ENCODE measurements around the gene PLCL1. TPM values are rescaled to one million over a fixed set of nuclear protein-coding genes. Genes with fewer than 3 reads are reported as not detected.

PLCL1 gene
- total RNA-seq, 3 donors from 2014 or later = 6.6 to 11.3 (median 11.1) TPM

DNA sequence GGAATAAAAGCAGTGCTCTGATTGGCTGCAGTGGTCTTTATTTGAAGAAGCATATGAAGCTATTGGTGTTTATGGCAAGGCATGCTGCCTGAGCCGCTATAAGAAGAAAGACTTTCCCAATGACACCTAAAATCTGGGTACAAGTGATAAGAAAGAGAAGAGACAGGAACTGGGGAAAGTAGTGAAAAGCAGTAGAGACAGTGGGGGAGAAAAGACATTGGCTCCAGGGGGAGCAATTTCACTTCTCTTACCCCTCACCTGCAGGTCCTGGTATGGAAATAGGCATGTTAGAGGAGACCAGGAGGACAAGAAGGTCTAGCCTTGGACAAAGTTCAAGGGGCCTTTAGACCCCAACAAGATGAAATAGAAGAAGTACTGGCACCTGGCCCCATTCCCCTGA lies 47.1 kb downstream of the PLCL1 start:
- intact Hi-C loops (cut with DNase I; ENCODE audit: low total_unique reads) = no loop called here
- Histone ChIP-seq H3K27me3 (no peaks in the 10 kb centered on the region), H3K36me3 (no peaks in the 10 kb centered on the region), H3K27ac (no peak overlapping the region), H3K9me3 (no peaks in the 10 kb centered on the region), H3K4me3 (no peak overlapping the region), H3K4me1 (peaks cover 0 to 3% of the 10 kb centered on the region in 2 donors)
- TF ChIP-seq, protein P1, sequence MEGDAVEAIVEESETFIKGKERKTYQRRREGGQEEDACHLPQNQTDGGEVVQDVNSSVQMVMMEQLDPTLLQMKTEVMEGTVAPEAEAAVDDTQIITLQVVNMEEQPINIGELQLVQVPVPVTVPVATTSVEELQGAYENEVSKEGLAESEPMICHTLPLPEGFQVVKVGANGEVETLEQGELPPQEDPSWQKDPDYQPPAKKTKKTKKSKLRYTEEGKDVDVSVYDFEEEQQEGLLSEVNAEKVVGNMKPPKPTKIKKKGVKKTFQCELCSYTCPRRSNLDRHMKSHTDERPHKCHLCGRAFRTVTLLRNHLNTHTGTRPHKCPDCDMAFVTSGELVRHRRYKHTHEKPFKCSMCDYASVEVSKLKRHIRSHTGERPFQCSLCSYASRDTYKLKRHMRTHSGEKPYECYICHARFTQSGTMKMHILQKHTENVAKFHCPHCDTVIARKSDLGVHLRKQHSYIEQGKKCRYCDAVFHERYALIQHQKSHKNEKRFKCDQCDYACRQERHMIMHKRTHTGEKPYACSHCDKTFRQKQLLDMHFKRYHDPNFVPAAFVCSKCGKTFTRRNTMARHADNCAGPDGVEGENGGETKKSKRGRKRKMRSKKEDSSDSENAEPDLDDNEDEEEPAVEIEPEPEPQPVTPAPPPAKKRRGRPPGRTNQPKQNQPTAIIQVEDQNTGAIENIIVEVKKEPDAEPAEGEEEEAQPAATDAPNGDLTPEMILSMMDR (IDR thresholded peaks at IDR 0.05) = no peak
- DNase-seq (ENCODE audit: low spot score in 2 of 2) = no peak

- TF ChIP-seq, protein P1 (IDR thresholded peaks at IDR 0.05) = no peak
- no peak for TF ChIP-seq POLR2A (IDR thresholded peaks at IDR 0.05)
- TF ChIP-seq POLR2AphosphoS5 (IDR thresholded peaks at IDR 0.05) = no peak
- Histone ChIP-seq H3K27ac (no peak overlapping the region), H3K9me3 (no peaks in the 10 kb centered on the region), H3K4me1 (no peaks in the 10 kb centered on the region), H3K36me3 (no peaks in the 10 kb centered on the region), H3K4me3 (no peak overlapping the region), H3K27me3 (no peaks in the 10 kb centered on the region)
- no peak for DNase-seq (ENCODE audit: low spot score in 2 of 2)
- intact Hi-C loops (cut with DNase I; ENCODE audit: low total_unique reads) = no loop called here
Measured at GRCh38 chr2:197852108-197852507, 47.7 kb downstream of the PLCL1 start.

GRCh38 chr2:197853549-197853948 lies 49.2 kb downstream of the PLCL1 start:
- H3K27ac ChIP-seq = no peak overlapping the region
- H3K27me3 ChIP-seq = no peaks in the 10 kb centered on the region
- no peaks in the 10 kb centered on the region for H3K36me3 ChIP-seq
- H3K9me3 ChIP-seq = peaks cover 0 to under 1% of the 10 kb centered on the region in 2 donors
- no peaks in the 10 kb centered on the region for H3K4me1 ChIP-seq
- intact Hi-C loops (cut with DNase I; ENCODE audit: low total_unique reads) = no loop called here
- TF ChIP-seq POLR2A (IDR thresholded peaks at IDR 0.05) = no peak
- no peak for TF ChIP-seq POLR2AphosphoS5 (IDR thresholded peaks at IDR 0.05)
- TF ChIP-seq, protein P1 (IDR thresholded peaks at IDR 0.05) = no peak
- DNase-seq (ENCODE audit: low spot score in 2 of 2) = no peak
- no peak overlapping the region for H3K4me3 ChIP-seq

DNA sequence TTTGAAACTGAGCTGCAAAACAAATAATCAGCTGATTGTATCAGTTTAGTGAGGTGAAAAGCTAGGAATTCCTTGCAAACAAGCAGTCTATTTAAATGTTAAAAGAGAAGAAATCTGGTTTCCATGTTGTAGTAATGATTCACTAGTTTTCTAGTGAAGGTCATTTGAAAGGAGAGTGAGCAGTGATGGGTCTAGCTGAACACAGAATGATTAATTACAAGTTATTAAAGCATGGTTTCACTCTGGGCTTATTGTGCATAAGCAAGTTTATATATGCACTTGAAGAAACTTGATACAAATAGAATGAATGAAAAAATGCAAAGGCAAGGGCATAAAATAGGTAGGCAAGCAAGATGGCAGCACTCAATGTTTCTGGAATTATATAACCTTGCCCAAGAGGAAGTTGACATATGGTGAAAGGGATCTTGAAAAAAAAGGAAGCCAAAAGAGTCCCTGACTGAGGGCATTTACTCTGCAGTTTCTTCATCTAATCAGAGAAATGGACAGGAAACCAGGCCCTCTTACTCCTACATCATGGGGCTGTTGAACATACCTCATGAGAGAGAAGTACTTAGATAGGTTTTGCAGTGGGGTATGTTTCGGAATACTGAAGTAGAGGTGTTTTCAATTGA lies 53.2 kb downstream of the PLCL1 start:
- TF ChIP-seq POLR2AphosphoS5 (IDR thresholded peaks at IDR 0.05) (no peak), POLR2A (IDR thresholded peaks at IDR 0.05) (no peak)
- no peak overlapping the region for H3K4me3 ChIP-seq
- no peaks in the 10 kb centered on the region for H3K27me3 ChIP-seq
- DNase-seq (ENCODE audit: low spot score in 2 of 2) = no peak
- H3K27ac ChIP-seq = no peak overlapping the region
- no peaks in the 10 kb centered on the region for H3K36me3 ChIP-seq
- intact Hi-C loops (cut with DNase I; ENCODE audit: low total_unique reads) = no loop called here
- H3K9me3 ChIP-seq = peaks cover 0 to 7% of the 10 kb centered on the region in 2 donors
- H3K4me1 ChIP-seq = no peaks in the 10 kb centered on the region

GRCh38 chr2:197858607-197859140 lies 54.3 kb downstream of the PLCL1 start:
- H3K36me3 ChIP-seq = no peaks in the 10 kb centered on the region
- DNase-seq (ENCODE audit: low spot score in 2 of 2) = no peak
- H3K27ac ChIP-seq = no peak overlapping the region
- peaks cover 0 to 7% of the 10 kb centered on the region in 2 donors for H3K9me3 ChIP-seq
- TF ChIP-seq POLR2AphosphoS5 (IDR thresholded peaks at IDR 0.05) (no peak), POLR2A (IDR thresholded peaks at IDR 0.05) (no peak)
- TF ChIP-seq, protein P1 (IDR thresholded peaks at IDR 0.05) = no peak
- intact Hi-C loops (cut with DNase I; ENCODE audit: low total_unique reads) = no loop called here
- no peaks in the 10 kb centered on the region for H3K27me3 ChIP-seq
- H3K4me1 ChIP-seq = no peaks in the 10 kb centered on the region
- H3K4me3 ChIP-seq = no peak overlapping the region

All from breast epithelium (tissue), 4 donors.